Activated B cell treated with CpG ODN at 0.5 μM for 24 hours (primary cell): ENCODE results near the gene GHRH. TPM values are rescaled to one million over a fixed set of nuclear protein-coding genes. Genes with fewer than 3 reads are reported as not detected.

ENCODE experiments used
- ATAC-seq: fragments of 200-7000 bp; cut with Tn5 transposase; one replicate; pipeline ENCODE4 v1.10.0; 2021; ENCODE audit warnings: low read depth, mild to moderate bottlenecking, moderate library complexity
- CTCF ChIA-PET: fragments of 350-600 bp; sonication (Branson Sonifier 250); formaldehyde crosslinking; loops from one replicate; lab custom pipeline; 2021; ENCODE audit warnings: antibody characterized with exemption; lab: Charles Lee
- POLR2A ChIA-PET: fragments of 350-600 bp; sonication (Branson Sonifier 250); formaldehyde crosslinking; loops from one replicate; lab custom pipeline; 2021; ENCODE audit warnings: antibody characterized with exemption; lab: Charles Lee
- DNase-seq: peaks from one replicate; pipeline ENCODE4 v3.0.0; 2022
- H3K27ac Mint-ChIP-seq: one replicate; pipeline ENCODE4 v1.8.0; 2020; ENCODE audit warnings: mixed read lengths
- H3K27me3 Mint-ChIP-seq: one replicate; pipeline ENCODE4 v1.8.0; 2021; ENCODE audit warnings: mixed read lengths
- H3K36me3 Mint-ChIP-seq: one replicate; pipeline ENCODE4 v1.8.0; 2021; ENCODE audit warnings: low read depth, mixed read lengths
- H3K4me1 Mint-ChIP-seq: one replicate; pipeline ENCODE4 v1.8.0; 2021; ENCODE audit warnings: mixed read lengths
- H3K4me3 Mint-ChIP-seq: one replicate; pipeline ENCODE4 v1.8.0; 2020; ENCODE audit warnings: mild to moderate bottlenecking, mixed read lengths
- H3K9me3 Mint-ChIP-seq: one replicate; pipeline ENCODE4 v1.8.0; 2020; ENCODE audit warnings: mixed read lengths
- intact Hi-C: fragments of 100-400 bp; cut with micrococcal nuclease; formaldehyde crosslinking; loops from one replicate; pipeline ENCODE4 v1.15.1; 2024
- total RNA-seq: library from RNA; stranded (reverse); gene quantifications from 2 replicates; pipeline ENCODE4 v1.2.3, GENCODE V29; 2022
- TF ChIP-seq, protein P1 (sequence below): fragments of 200-600 bp; IDR thresholded peaks from one replicate; pipeline ENCODE4 v1.8.0; 2022; ENCODE audit warnings: antibody characterized with exemption, mild to moderate bottlenecking

GHRH gene
- total RNA-seq, 1 donor from 2014 or later = not detected

DNA sequence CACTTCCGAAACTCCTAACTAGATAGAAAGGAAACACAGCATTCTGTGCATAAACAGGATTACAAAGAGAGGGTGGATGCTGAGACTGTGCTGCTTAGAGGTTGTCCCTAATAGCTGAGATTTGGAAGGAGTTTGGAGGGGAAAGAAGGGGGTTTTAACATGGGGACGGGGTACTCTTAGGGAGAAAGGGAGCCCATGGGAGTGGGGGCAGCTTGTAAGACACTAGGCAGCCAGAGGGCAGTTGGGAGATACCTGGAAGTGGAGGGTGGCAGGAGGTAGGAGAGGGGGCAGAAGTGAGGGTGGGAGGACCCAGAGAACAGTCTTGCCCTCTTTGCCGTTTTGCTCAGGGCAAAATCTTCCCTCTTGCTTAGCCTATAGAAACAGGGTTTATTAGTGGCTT is 44.2 kb upstream of the GHRH start:
- no peaks in the 10 kb centered on the region for H3K27me3 Mint-ChIP-seq
- TF ChIP-seq, protein P1, sequence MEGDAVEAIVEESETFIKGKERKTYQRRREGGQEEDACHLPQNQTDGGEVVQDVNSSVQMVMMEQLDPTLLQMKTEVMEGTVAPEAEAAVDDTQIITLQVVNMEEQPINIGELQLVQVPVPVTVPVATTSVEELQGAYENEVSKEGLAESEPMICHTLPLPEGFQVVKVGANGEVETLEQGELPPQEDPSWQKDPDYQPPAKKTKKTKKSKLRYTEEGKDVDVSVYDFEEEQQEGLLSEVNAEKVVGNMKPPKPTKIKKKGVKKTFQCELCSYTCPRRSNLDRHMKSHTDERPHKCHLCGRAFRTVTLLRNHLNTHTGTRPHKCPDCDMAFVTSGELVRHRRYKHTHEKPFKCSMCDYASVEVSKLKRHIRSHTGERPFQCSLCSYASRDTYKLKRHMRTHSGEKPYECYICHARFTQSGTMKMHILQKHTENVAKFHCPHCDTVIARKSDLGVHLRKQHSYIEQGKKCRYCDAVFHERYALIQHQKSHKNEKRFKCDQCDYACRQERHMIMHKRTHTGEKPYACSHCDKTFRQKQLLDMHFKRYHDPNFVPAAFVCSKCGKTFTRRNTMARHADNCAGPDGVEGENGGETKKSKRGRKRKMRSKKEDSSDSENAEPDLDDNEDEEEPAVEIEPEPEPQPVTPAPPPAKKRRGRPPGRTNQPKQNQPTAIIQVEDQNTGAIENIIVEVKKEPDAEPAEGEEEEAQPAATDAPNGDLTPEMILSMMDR = no peak
- ChIA-PET CTCF (no interaction called here), POLR2A (interaction anchor here (0.6 kb wide), 1 partner anchor 392 kb away, joined by 7 read pairs; no protein-coding TSS in a partner anchor)
- no peak overlapping the region for H3K27ac Mint-ChIP-seq
- peaks cover 12% of the 10 kb centered on the region for H3K4me1 Mint-ChIP-seq
- H3K9me3 Mint-ChIP-seq = no peaks in the 10 kb centered on the region
- H3K36me3 Mint-ChIP-seq = peaks cover 81% of the 10 kb centered on the region
- intact Hi-C loops = no loop called here
- no peak for DNase-seq
- no peak overlapping the region for H3K4me3 Mint-ChIP-seq
- no peak for ATAC-seq

DNA sequence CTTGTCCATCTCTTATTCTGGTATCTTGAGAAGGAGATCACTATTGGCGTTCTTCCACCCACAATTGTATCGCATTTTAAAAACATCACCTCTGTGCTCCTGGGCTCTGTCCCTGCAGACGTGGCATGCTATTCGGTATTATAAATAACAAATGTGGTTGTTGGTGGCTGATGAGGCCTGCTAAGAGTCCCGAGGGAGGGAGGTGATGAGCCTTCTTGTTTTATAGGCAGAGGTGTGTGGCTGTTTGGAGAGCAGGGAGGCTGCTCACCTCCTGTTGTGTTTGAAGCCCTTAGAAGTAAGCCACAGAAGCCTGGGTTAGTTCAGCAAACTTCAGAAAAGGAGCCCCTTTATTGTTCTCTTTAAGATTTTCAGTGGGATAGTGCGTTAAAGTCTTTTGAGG is 43.5 kb upstream of the GHRH start:
- Mint-ChIP-seq H3K27ac (no peak overlapping the region), H3K4me1 (peaks cover 12% of the 10 kb centered on the region), H3K36me3 (peaks cover 81% of the 10 kb centered on the region), H3K9me3 (no peaks in the 10 kb centered on the region), H3K4me3 (no peak overlapping the region), H3K27me3 (no peaks in the 10 kb centered on the region)
- intact Hi-C loops = no loop called here
- DNase-seq = no peak
- ChIA-PET POLR2A (interaction anchor here (0.6 kb wide), 1 partner anchor 391 kb away, joined by 7 read pairs; no protein-coding TSS in a partner anchor), CTCF (no interaction called here)
- TF ChIP-seq, protein P1 = no peak
- ATAC-seq = no peak

DNA sequence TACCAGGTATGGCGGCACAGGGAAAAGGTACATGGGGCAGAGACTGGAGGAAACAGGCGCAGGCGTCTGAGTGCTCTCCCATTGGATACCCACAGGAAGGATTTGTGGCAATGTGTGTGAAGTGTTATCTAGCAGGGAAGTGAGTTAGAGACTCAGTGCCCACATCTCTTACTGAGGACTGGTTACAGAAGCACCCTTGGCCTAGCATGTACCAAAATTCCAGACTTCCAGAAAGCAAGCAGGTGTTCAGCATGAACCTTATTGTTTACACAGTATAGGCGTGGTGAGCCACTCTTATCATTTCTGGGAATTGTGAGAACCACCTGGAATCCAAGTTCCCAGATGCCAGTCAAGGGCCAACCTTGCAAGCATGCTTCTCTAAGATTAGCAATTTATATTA is 42.0 kb upstream of the GHRH start:
- DNase-seq (no peak), ATAC-seq (no peak)
- ChIA-PET POLR2A (interaction anchor here (1.4 kb wide), 1 partner anchor 14 kb away, joined by 4 read pairs; the partner anchor contains the start of gene MANBAL), CTCF (no interaction called here)
- intact Hi-C loops = no loop called here
- H3K36me3 Mint-ChIP-seq = peaks cover 76% of the 10 kb centered on the region
- H3K4me3 Mint-ChIP-seq = no peak overlapping the region
- H3K4me1 Mint-ChIP-seq = peaks cover 12% of the 10 kb centered on the region
- no peaks in the 10 kb centered on the region for H3K9me3 Mint-ChIP-seq
- no peaks in the 10 kb centered on the region for H3K27me3 Mint-ChIP-seq
- peak overlapping the region; percentile 27 for H3K27ac Mint-ChIP-seq
- TF ChIP-seq, protein P1 = no peak

DNA sequence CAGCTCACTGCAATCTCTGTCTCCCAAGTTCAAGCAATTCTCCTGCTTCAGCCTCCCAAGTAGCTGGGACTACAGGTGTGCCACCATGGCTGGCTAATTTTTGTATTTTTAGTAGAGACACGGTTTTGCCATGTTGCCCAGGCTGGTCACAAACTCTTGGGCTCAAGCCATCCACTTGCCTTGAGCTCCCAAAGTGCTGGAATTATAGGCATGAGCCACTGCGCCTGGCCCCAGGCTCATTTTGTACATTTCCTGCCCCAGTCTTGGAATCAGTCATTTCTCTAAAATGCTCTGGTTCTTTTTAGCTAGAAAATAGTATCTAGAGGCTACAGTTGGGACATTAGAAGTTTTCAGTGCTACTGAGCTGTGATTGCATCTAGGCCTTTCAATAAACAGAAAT is 41.4 kb upstream of the GHRH start:
- peaks cover 10% of the 10 kb centered on the region for H3K4me1 Mint-ChIP-seq
- no peak for ATAC-seq
- TF ChIP-seq, protein P1 = no peak
- DNase-seq = no peak
- peaks cover 78% of the 10 kb centered on the region for H3K36me3 Mint-ChIP-seq
- H3K27me3 Mint-ChIP-seq = no peaks in the 10 kb centered on the region
- H3K9me3 Mint-ChIP-seq = no peaks in the 10 kb centered on the region
- ChIA-PET POLR2A (interaction anchor here (1.4 to 1.6 kb wide), 2 partner anchors 11 to 14 kb away, joined by 4 to 5 read pairs; partner anchors contain the start of gene MANBAL), CTCF (no interaction called here)
- H3K27ac Mint-ChIP-seq = no peak overlapping the region
- no peak overlapping the region for H3K4me3 Mint-ChIP-seq
- intact Hi-C loops = no loop called here

DNA sequence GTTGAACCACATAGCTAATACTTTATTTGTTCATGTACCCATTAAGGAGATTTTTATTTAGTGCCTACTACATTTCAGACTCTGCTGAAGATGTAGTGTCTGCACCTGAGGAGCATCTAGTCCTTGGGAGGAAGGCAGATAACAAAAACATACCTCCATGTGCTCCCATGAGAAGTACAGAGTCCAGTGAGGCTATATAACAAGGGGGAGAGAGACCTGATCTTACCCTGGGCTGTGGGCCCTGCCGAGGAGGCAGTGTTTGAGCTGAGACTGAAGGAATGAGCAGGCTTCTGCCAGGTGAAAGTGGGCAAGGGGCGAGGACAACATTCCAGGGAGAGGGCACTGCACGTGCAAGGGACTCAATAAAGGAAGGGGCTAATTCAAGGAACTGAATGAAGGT is 39.9 kb upstream of the GHRH start:
- Mint-ChIP-seq H3K27me3 (no peaks in the 10 kb centered on the region), H3K27ac (no peak overlapping the region), H3K4me1 (peaks cover 14% of the 10 kb centered on the region), H3K9me3 (no peaks in the 10 kb centered on the region), H3K4me3 (no peak overlapping the region), H3K36me3 (peaks cover 75% of the 10 kb centered on the region)
- ATAC-seq (no peak), DNase-seq (no peak)
- TF ChIP-seq, protein P1 = no peak
- POLR2A ChIA-PET = interaction anchor here (1.1 to 1.6 kb wide), 2 partner anchors 9 to 13 kb away, joined by 3 to 5 read pairs; no protein-coding TSS in a partner anchor
- CTCF ChIA-PET = no interaction called here
- intact Hi-C loops = no loop called here
